HG03520 (cell line): ENCODE data around the gene CPEB2.
"Not testable (repeated sequence)": the region's sequence is repeated elsewhere in the genome, so short reads cannot be mapped to it uniquely, and the experiment has no call there.

Experiments used
- ATAC-seq: cut with Tn5 transposase; IDR thresholded peaks from one replicate; pipeline ENCODE4 v1.9.1; 2021; ENCODE audit warnings: mild to moderate bottlenecking, moderate library complexity; ENCODE audit not compliant: unreplicated experiment

The CPEB2 gene

GRCh38 chr4:15042529-15043167 lies 40.4 kb downstream of the CPEB2 start:
- no peak for ATAC-seq

GRCh38 chr4:15043226-15043625 lies 40.9 kb downstream of the CPEB2 start:
- ATAC-seq = no peak

GRCh38 chr4:15043922-15044321 lies 41.6 kb downstream of the CPEB2 start:
- no peak for ATAC-seq

- no peak for ATAC-seq
These were observed 52.3 kb downstream of the CPEB2 start for GRCh38 chr4:15054541-15054940.

- no peak for ATAC-seq
These were observed 57.9 kb downstream of the CPEB2 start for GRCh38 chr4:15060213-15060612.

GRCh38 chr4:15063341-15063740 lies 61.1 kb downstream of the CPEB2 start:
- no peak for ATAC-seq

GRCh38 chr4:15065516-15065915 lies 63.2 kb downstream of the CPEB2 start:
- no peak for ATAC-seq

- no peak for ATAC-seq
These were observed 63.9 kb downstream of the CPEB2 start for GRCh38 chr4:15066140-15066539.

GRCh38 chr4:15068298-15068697 lies 66.0 kb downstream of the CPEB2 start:
- ATAC-seq = no peak

- no peak for ATAC-seq
These were observed 73.6 kb downstream of the CPEB2 start for GRCh38 chr4:15075875-15076274.

GRCh38 chr4:15077969-15078368 lies 75.7 kb downstream of the CPEB2 start:
- ATAC-seq = no peak

GRCh38 chr4:15078682-15079642 lies 76.7 kb downstream of the CPEB2 start:
- no peak for ATAC-seq

GRCh38 chr4:15084780-15085179 lies 82.5 kb downstream of the CPEB2 start:
- no peak for ATAC-seq

GRCh38 chr4:15085762-15086161 lies 83.5 kb downstream of the CPEB2 start:
- not testable (repeated sequence) for ATAC-seq

GRCh38 chr4:15086259-15086658 lies 84.0 kb downstream of the CPEB2 start:
- not testable (repeated sequence) for ATAC-seq

GRCh38 chr4:15088394-15089035 lies 86.2 kb downstream of the CPEB2 start:
- ATAC-seq = no peak

GRCh38 chr4:15089979-15090378 lies 87.7 kb downstream of the CPEB2 start:
- ATAC-seq = no peak

- no peak for ATAC-seq
These were observed 98.1 kb downstream of the CPEB2 start for GRCh38 chr4:15100380-15100779.

GRCh38 chr4:15100994-15101695 lies 98.9 kb downstream of the CPEB2 start:
- no peak for ATAC-seq

GRCh38 chr4:15104825-15105224 lies 102.5 kb downstream of the CPEB2 start:
- ATAC-seq = no peak

- no peak for ATAC-seq
These were observed 104.1 kb downstream of the CPEB2 start for GRCh38 chr4:15106399-15106798.
